Measurements from ENCODE around the gene TSEN15.
"Not testable (repeated sequence)": the region's sequence is repeated elsewhere in the genome, so short reads cannot be mapped to it uniquely, and the experiment has no call there.

Gene TSEN15

GRCh38 chr1:184085667-184086066 is 34.1 kb downstream of the TSEN15 start:
- peaks cover 0 to 3% (median 0%) of the 10 kb centered on the region in 5 donors for H3K4me1 ChIP-seq (ENCODE audit: control insufficient read depth in 5 of 5, insufficient read depth in 5 of 5, low read length in 5 of 5)
- peaks cover 0 to 5% (median 0%) of the 10 kb centered on the region in 5 donors for H3K9me3 ChIP-seq (ENCODE audit: control insufficient read depth in 5 of 5, low read length in 5 of 5)
- no peak overlapping the region for H3K4me3 ChIP-seq (ENCODE audit: low read depth in 1 of 5, low read length in 5 of 5)
- no peak overlapping the region for H3K27ac ChIP-seq (ENCODE audit: low read depth, low read length)
- no peaks in the 10 kb centered on the region for H3K27me3 ChIP-seq (ENCODE audit: control insufficient read depth in 5 of 5, insufficient read depth in 4 of 5, low read length in 5 of 5)
- H3K9ac ChIP-seq (ENCODE audit: low read length in 5 of 5): no peak overlapping the region
- no peaks in the 10 kb centered on the region for H3K36me3 ChIP-seq (ENCODE audit: control insufficient read depth in 5 of 5, insufficient read depth in 5 of 5, low read length in 5 of 5)

GRCh38 chr1:184088037-184088436 is 36.5 kb downstream of the TSEN15 start:
- Histone ChIP-seq H3K9me3 (ENCODE audit: control insufficient read depth in 5 of 5, low read length in 5 of 5) (peaks cover 0 to 5% (median 0%) of the 10 kb centered on the region in 5 donors), H3K4me3 (ENCODE audit: low read depth in 1 of 5, low read length in 5 of 5) (no peak overlapping the region), H3K4me1 (ENCODE audit: control insufficient read depth in 5 of 5, insufficient read depth in 5 of 5, low read length in 5 of 5) (no peaks in the 10 kb centered on the region), H3K27ac (ENCODE audit: low read depth, low read length) (no peak overlapping the region), H3K36me3 (ENCODE audit: control insufficient read depth in 5 of 5, insufficient read depth in 5 of 5, low read length in 5 of 5) (no peaks in the 10 kb centered on the region), H3K9ac (ENCODE audit: low read length in 5 of 5) (no peak overlapping the region), H3K27me3 (ENCODE audit: control insufficient read depth in 5 of 5, insufficient read depth in 4 of 5, low read length in 5 of 5) (no peaks in the 10 kb centered on the region)

- H3K9ac ChIP-seq (ENCODE audit: low read length in 5 of 5): no peak overlapping the region
- no peaks in the 10 kb centered on the region for H3K27me3 ChIP-seq (ENCODE audit: control insufficient read depth in 5 of 5, insufficient read depth in 4 of 5, low read length in 5 of 5)
- no peaks in the 10 kb centered on the region for H3K9me3 ChIP-seq (ENCODE audit: control insufficient read depth in 5 of 5, low read length in 5 of 5)
- peaks cover 0 to 11% (median 0%) of the 10 kb centered on the region in 5 donors for H3K36me3 ChIP-seq (ENCODE audit: control insufficient read depth in 5 of 5, insufficient read depth in 5 of 5, low read length in 5 of 5)
- no peak overlapping the region for H3K27ac ChIP-seq (ENCODE audit: low read depth, low read length)
- no peaks in the 10 kb centered on the region for H3K4me1 ChIP-seq (ENCODE audit: control insufficient read depth in 5 of 5, insufficient read depth in 5 of 5, low read length in 5 of 5)
- H3K4me3 ChIP-seq (ENCODE audit: low read depth in 1 of 5, low read length in 5 of 5): no peak overlapping the region
Measured at GRCh38 chr1:184093071-184093470, 41.5 kb downstream of the TSEN15 start.

GRCh38 chr1:184096005-184096404 is 44.5 kb downstream of the TSEN15 start:
- Histone ChIP-seq H3K9ac (ENCODE audit: low read length in 5 of 5) (no peak overlapping the region), H3K9me3 (ENCODE audit: control insufficient read depth in 5 of 5, low read length in 5 of 5) (no peaks in the 10 kb centered on the region), H3K4me3 (ENCODE audit: low read depth in 1 of 5, low read length in 5 of 5) (no peak overlapping the region), H3K4me1 (ENCODE audit: control insufficient read depth in 5 of 5, insufficient read depth in 5 of 5, low read length in 5 of 5) (peaks cover 0 to 1% (median 0%) of the 10 kb centered on the region in 5 donors), H3K36me3 (ENCODE audit: control insufficient read depth in 5 of 5, insufficient read depth in 5 of 5, low read length in 5 of 5) (peaks cover 0 to 11% (median 0%) of the 10 kb centered on the region in 5 donors), H3K27ac (ENCODE audit: low read depth, low read length) (no peak overlapping the region), H3K27me3 (ENCODE audit: control insufficient read depth in 5 of 5, insufficient read depth in 4 of 5, low read length in 5 of 5) (no peaks in the 10 kb centered on the region)

- not testable (repeated sequence) for H3K4me1 ChIP-seq (ENCODE audit: control insufficient read depth in 5 of 5, insufficient read depth in 5 of 5, low read length in 5 of 5); H3K27me3 ChIP-seq (ENCODE audit: control insufficient read depth in 5 of 5, insufficient read depth in 4 of 5, low read length in 5 of 5); H3K27ac ChIP-seq (ENCODE audit: low read depth, low read length); H3K9ac ChIP-seq (ENCODE audit: low read length in 5 of 5); H3K9me3 ChIP-seq (ENCODE audit: control insufficient read depth in 5 of 5, low read length in 5 of 5); H3K4me3 ChIP-seq (ENCODE audit: low read depth in 1 of 5, low read length in 5 of 5)
- H3K36me3 ChIP-seq (ENCODE audit: control insufficient read depth in 5 of 5, insufficient read depth in 5 of 5, low read length in 5 of 5): peaks cover 0 to 11% (median 0%) of the 10 kb centered on the region in 5 donors
Measured at GRCh38 chr1:184096580-184096979, 45.0 kb downstream of the TSEN15 start.

GRCh38 chr1:184101141-184101540 is 49.6 kb downstream of the TSEN15 start:
- H3K9me3 ChIP-seq (ENCODE audit: control insufficient read depth in 5 of 5, low read length in 5 of 5): peaks cover 0 to 8% (median 4%) of the 10 kb centered on the region in 5 donors
- H3K9ac ChIP-seq (ENCODE audit: low read length in 5 of 5): no peak overlapping the region
- no peak overlapping the region for H3K4me3 ChIP-seq (ENCODE audit: low read depth in 1 of 5, low read length in 5 of 5)
- H3K4me1 ChIP-seq (ENCODE audit: control insufficient read depth in 5 of 5, insufficient read depth in 5 of 5, low read length in 5 of 5): peaks cover 0 to 5% (median 0%) of the 10 kb centered on the region in 5 donors
- H3K36me3 ChIP-seq (ENCODE audit: control insufficient read depth in 5 of 5, insufficient read depth in 5 of 5, low read length in 5 of 5): peaks cover 0 to 12% (median 0%) of the 10 kb centered on the region in 5 donors
- H3K27me3 ChIP-seq (ENCODE audit: control insufficient read depth in 5 of 5, insufficient read depth in 4 of 5, low read length in 5 of 5): no peaks in the 10 kb centered on the region
- no peak overlapping the region for H3K27ac ChIP-seq (ENCODE audit: low read depth, low read length)

GRCh38 chr1:184101571-184101970 is 50.0 kb downstream of the TSEN15 start:
- no peak overlapping the region for H3K9ac ChIP-seq (ENCODE audit: low read length in 5 of 5)
- H3K4me3 ChIP-seq (ENCODE audit: low read depth in 1 of 5, low read length in 5 of 5): no peak overlapping the region
- no peak overlapping the region for H3K27ac ChIP-seq (ENCODE audit: low read depth, low read length)
- peaks cover 0 to 12% (median 5%) of the 10 kb centered on the region in 5 donors for H3K9me3 ChIP-seq (ENCODE audit: control insufficient read depth in 5 of 5, low read length in 5 of 5)
- no peaks in the 10 kb centered on the region for H3K27me3 ChIP-seq (ENCODE audit: control insufficient read depth in 5 of 5, insufficient read depth in 4 of 5, low read length in 5 of 5)
- peaks cover 0 to 5% (median 0%) of the 10 kb centered on the region in 5 donors for H3K4me1 ChIP-seq (ENCODE audit: control insufficient read depth in 5 of 5, insufficient read depth in 5 of 5, low read length in 5 of 5)
- H3K36me3 ChIP-seq (ENCODE audit: control insufficient read depth in 5 of 5, insufficient read depth in 5 of 5, low read length in 5 of 5): peaks cover 0 to 15% (median 0%) of the 10 kb centered on the region in 5 donors

- H3K4me1 ChIP-seq (ENCODE audit: control insufficient read depth in 5 of 5, insufficient read depth in 5 of 5, low read length in 5 of 5): no peaks in the 10 kb centered on the region
- H3K27ac ChIP-seq (ENCODE audit: low read depth, low read length): no peak overlapping the region
- H3K36me3 ChIP-seq (ENCODE audit: control insufficient read depth in 5 of 5, insufficient read depth in 5 of 5, low read length in 5 of 5): peaks cover 0 to 5% (median 0%) of the 10 kb centered on the region in 5 donors
- no peak overlapping the region for H3K4me3 ChIP-seq (ENCODE audit: low read depth in 1 of 5, low read length in 5 of 5)
- H3K27me3 ChIP-seq (ENCODE audit: control insufficient read depth in 5 of 5, insufficient read depth in 4 of 5, low read length in 5 of 5): no peaks in the 10 kb centered on the region
- peaks cover 0 to 12% (median 5%) of the 10 kb centered on the region in 5 donors for H3K9me3 ChIP-seq (ENCODE audit: control insufficient read depth in 5 of 5, low read length in 5 of 5)
- no peak overlapping the region for H3K9ac ChIP-seq (ENCODE audit: low read length in 5 of 5)
Measured at GRCh38 chr1:184110272-184111204, 59.0 kb downstream of the TSEN15 start.

GRCh38 chr1:184112176-184112948 is 60.8 kb downstream of the TSEN15 start:
- Histone ChIP-seq H3K4me1 (ENCODE audit: control insufficient read depth in 5 of 5, insufficient read depth in 5 of 5, low read length in 5 of 5) (peaks cover 0 to 3% (median 0%) of the 10 kb centered on the region in 5 donors), H3K27me3 (ENCODE audit: control insufficient read depth in 5 of 5, insufficient read depth in 4 of 5, low read length in 5 of 5) (no peaks in the 10 kb centered on the region)

GRCh38 chr1:184113251-184113650 is 61.7 kb downstream of the TSEN15 start:
- Histone ChIP-seq H3K4me3 (ENCODE audit: low read depth in 1 of 5, low read length in 5 of 5) (no peak overlapping the region), H3K9me3 (ENCODE audit: control insufficient read depth in 5 of 5, low read length in 5 of 5) (peaks cover 0 to 3% (median 0%) of the 10 kb centered on the region in 5 donors), H3K9ac (ENCODE audit: low read length in 5 of 5) (no peak overlapping the region), H3K27ac (ENCODE audit: low read depth, low read length) (no peak overlapping the region), H3K4me1 (ENCODE audit: control insufficient read depth in 5 of 5, insufficient read depth in 5 of 5, low read length in 5 of 5) (peaks cover 0 to 3% (median 0%) of the 10 kb centered on the region in 5 donors), H3K27me3 (ENCODE audit: control insufficient read depth in 5 of 5, insufficient read depth in 4 of 5, low read length in 5 of 5) (no peaks in the 10 kb centered on the region), H3K36me3 (ENCODE audit: control insufficient read depth in 5 of 5, insufficient read depth in 5 of 5, low read length in 5 of 5) (no peaks in the 10 kb centered on the region)

More at GRCh38 chr1:184112176-184112948, 60.8 kb downstream of the TSEN15 start:
- no peaks in the 10 kb centered on the region for H3K36me3 ChIP-seq (ENCODE audit: control insufficient read depth in 5 of 5, insufficient read depth in 5 of 5, low read length in 5 of 5)
- H3K4me3 ChIP-seq (ENCODE audit: low read depth in 1 of 5, low read length in 5 of 5): no peak overlapping the region
- no peak overlapping the region for H3K27ac ChIP-seq (ENCODE audit: low read depth, low read length)
- H3K9ac ChIP-seq (ENCODE audit: low read length in 5 of 5): no peak overlapping the region
- peaks cover 0 to 3% (median 0%) of the 10 kb centered on the region in 5 donors for H3K9me3 ChIP-seq (ENCODE audit: control insufficient read depth in 5 of 5, low read length in 5 of 5)

Measured in subcutaneous abdominal adipose tissue (tissue), 5 donors.